Measurements from ENCODE around the gene SCART1. TPM values are rescaled to one million over a fixed set of nuclear protein-coding genes. Genes with fewer than 3 reads are reported as not detected.

The SCART1 gene
- total and polyA plus RNA-seq, 7 experiments from 2014 or later = 0.03 to 8.6 (median 4.4) TPM; not detected in 1

- no peak overlapping the region for H3K27ac Mint-ChIP-seq
- ATAC-seq (no peak), DNase-seq (no peak)
- H3K27me3 ChIP-seq (ENCODE audit: control insufficient read depth in 2 of 2, insufficient read depth in 2 of 2, low read length in 2 of 2) = no peaks in the 10 kb centered on the region
- ChIA-PET CTCF (no interaction called here), POLR2A (no interaction called here)
- H3K4me3 Mint-ChIP-seq = no peak overlapping the region
- no peaks in the 10 kb centered on the region for H3K36me3 ChIP-seq (ENCODE audit: control insufficient read depth in 2 of 3, insufficient read depth in 3 of 3, low read length in 3 of 3)
- H3K27me3 Mint-ChIP-seq = peaks cover 0 to 11% (median 4%) of the 10 kb centered on the region in 5 donors
- intact Hi-C loops (cut with micrococcal nuclease) = no loop called here
- peaks cover 4 to 36% (median 5%) of the 10 kb centered on the region in 3 experiments for H3K9me3 ChIP-seq (ENCODE audit: control insufficient read depth in 2 of 3, low read length in 3 of 3)
- H3K4me1 Mint-ChIP-seq = peaks cover 0 to 15% (median 8%) of the 10 kb centered on the region in 7 donors
- no peak overlapping the region for H3K27ac ChIP-seq (ENCODE audit: low read depth, low read length)
- no peak overlapping the region for H3K4me3 ChIP-seq (ENCODE audit: low read length)
- peaks cover 12 to 41% (median 30%) of the 10 kb centered on the region in 11 donors for H3K9me3 Mint-ChIP-seq
- peaks cover 0 to 9% of the 10 kb centered on the region in 2 donors for H3K4me1 ChIP-seq (ENCODE audit: control insufficient read depth in 2 of 2, insufficient read depth in 2 of 2, low read length in 2 of 2)
- peaks cover 11 to 22% (median 20%) of the 10 kb centered on the region in 5 donors for H3K36me3 Mint-ChIP-seq
Measured at GRCh38 chr10:133446979-133447378, 6.8 kb upstream of the SCART1 start.

GRCh38 chr10:133448120-133448519 is 5.6 kb upstream of the SCART1 start:
- Histone ChIP-seq H3K36me3 (ENCODE audit: control insufficient read depth in 2 of 3, insufficient read depth in 3 of 3, low read length in 3 of 3) (no peaks in the 10 kb centered on the region), H3K9me3 (ENCODE audit: control insufficient read depth in 2 of 3, low read length in 3 of 3) (peaks cover 4 to 36% (median 5%) of the 10 kb centered on the region in 3 experiments), H3K4me3 (ENCODE audit: low read length) (no peak overlapping the region), H3K27me3 (ENCODE audit: control insufficient read depth in 2 of 2, insufficient read depth in 2 of 2, low read length in 2 of 2) (no peaks in the 10 kb centered on the region), H3K4me1 (ENCODE audit: control insufficient read depth in 2 of 2, insufficient read depth in 2 of 2, low read length in 2 of 2) (peaks cover 0 to under 1% of the 10 kb centered on the region in 2 donors), H3K27ac (ENCODE audit: low read depth, low read length) (no peak overlapping the region)
- POLR2A ChIA-PET = no interaction called here
- Mint-ChIP-seq H3K27me3 (peaks cover 0 to 11% (median 0%) of the 10 kb centered on the region in 5 donors), H3K4me3 (no peak overlapping the region), H3K36me3 (peaks cover 9 to 22% (median 19%) of the 10 kb centered on the region in 5 donors), H3K4me1 (peaks cover 0 to 5% (median under 1%) of the 10 kb centered on the region in 7 donors), H3K27ac (no peak overlapping the region), H3K9me3 (peaks cover 12 to 41% (median 30%) of the 10 kb centered on the region in 11 donors)
- intact Hi-C loops (cut with micrococcal nuclease) = no loop called here
- DNase-seq (no peak), ATAC-seq (no peak)
- CTCF ChIA-PET = no interaction called here

GRCh38 chr10:133451346-133451745 is 2.4 kb upstream of the SCART1 start:
- Mint-ChIP-seq H3K4me3 (no peak overlapping the region), H3K27ac (no peak overlapping the region), H3K4me1 (peaks cover 0 to 5% (median 0%) of the 10 kb centered on the region in 7 donors), H3K36me3 (peaks cover 6 to 22% (median 19%) of the 10 kb centered on the region in 5 donors), H3K27me3 (peaks cover 0 to 11% (median 0%) of the 10 kb centered on the region in 5 donors), H3K9me3 (peaks cover 12 to 32% (median 27%) of the 10 kb centered on the region in 11 donors)
- peaks cover 4 to 28% (median 5%) of the 10 kb centered on the region in 3 experiments for H3K9me3 ChIP-seq (ENCODE audit: control insufficient read depth in 2 of 3, low read length in 3 of 3)
- H3K36me3 ChIP-seq (ENCODE audit: control insufficient read depth in 2 of 3, insufficient read depth in 3 of 3, low read length in 3 of 3) = no peaks in the 10 kb centered on the region
- intact Hi-C loops (cut with micrococcal nuclease) = loop anchor here (5.0 to 10.0 kb wide), 2 partner anchors 124 to 887 kb away; no protein-coding TSS in a partner anchor
- CTCF ChIA-PET = no interaction called here
- POLR2A ChIA-PET = no interaction called here
- H3K4me1 ChIP-seq (ENCODE audit: control insufficient read depth in 2 of 2, insufficient read depth in 2 of 2, low read length in 2 of 2) = no peaks in the 10 kb centered on the region
- DNase-seq (no peak), ATAC-seq (no peak)
- no peak overlapping the region for H3K27ac ChIP-seq (ENCODE audit: low read depth, low read length)
- H3K27me3 ChIP-seq (ENCODE audit: control insufficient read depth in 2 of 2, insufficient read depth in 2 of 2, low read length in 2 of 2) = no peaks in the 10 kb centered on the region
- H3K4me3 ChIP-seq (ENCODE audit: low read length) = no peak overlapping the region

GRCh38 chr10:133452453-133452852 is 1.3 kb upstream of the SCART1 start:
- intact Hi-C loops (cut with micrococcal nuclease) = loop anchor here (5.0 to 10.0 kb wide), 2 partner anchors 125 to 888 kb away; no protein-coding TSS in a partner anchor
- Histone ChIP-seq H3K9me3 (ENCODE audit: control insufficient read depth in 2 of 3, low read length in 3 of 3) (peaks cover 2 to 17% (median 5%) of the 10 kb centered on the region in 3 experiments), H3K27me3 (ENCODE audit: control insufficient read depth in 2 of 2, insufficient read depth in 2 of 2, low read length in 2 of 2) (no peaks in the 10 kb centered on the region), H3K36me3 (ENCODE audit: control insufficient read depth in 2 of 3, insufficient read depth in 3 of 3, low read length in 3 of 3) (no peaks in the 10 kb centered on the region), H3K4me1 (ENCODE audit: control insufficient read depth in 2 of 2, insufficient read depth in 2 of 2, low read length in 2 of 2) (no peaks in the 10 kb centered on the region), H3K4me3 (ENCODE audit: low read length) (no peak overlapping the region), H3K27ac (ENCODE audit: low read depth, low read length) (no peak overlapping the region)
- DNase-seq (no peak), ATAC-seq (no peak)
- Mint-ChIP-seq H3K36me3 (peaks cover 2 to 16% (median 12%) of the 10 kb centered on the region in 5 donors), H3K9me3 (peaks cover 6 to 22% (median 19%) of the 10 kb centered on the region in 11 donors), H3K4me1 (peaks cover 0 to 4% (median 0%) of the 10 kb centered on the region in 7 donors), H3K4me3 (no peak overlapping the region), H3K27ac (no peak overlapping the region), H3K27me3 (peaks cover 0 to 4% (median 0%) of the 10 kb centered on the region in 5 donors)
- POLR2A ChIA-PET = no interaction called here
- CTCF ChIA-PET = no interaction called here

- intact Hi-C loops (cut with micrococcal nuclease) = loop anchor here (5.0 to 10.0 kb wide), 2 partner anchors 127 to 890 kb away; no protein-coding TSS in a partner anchor
- Histone ChIP-seq H3K27me3 (ENCODE audit: control insufficient read depth in 2 of 2, insufficient read depth in 2 of 2, low read length in 2 of 2) (no peaks in the 10 kb centered on the region), H3K36me3 (ENCODE audit: control insufficient read depth in 2 of 3, insufficient read depth in 3 of 3, low read length in 3 of 3) (no peaks in the 10 kb centered on the region), H3K4me1 (ENCODE audit: control insufficient read depth in 2 of 2, insufficient read depth in 2 of 2, low read length in 2 of 2) (no peaks in the 10 kb centered on the region), H3K27ac (ENCODE audit: low read depth, low read length) (no peak overlapping the region), H3K9me3 (ENCODE audit: control insufficient read depth in 2 of 3, low read length in 3 of 3) (no peaks in the 10 kb centered on the region), H3K4me3 (ENCODE audit: low read length) (no peak overlapping the region)
- ATAC-seq (no peak), DNase-seq (no peak)
- ChIA-PET POLR2A (no interaction called here), CTCF (no interaction called here)
- Mint-ChIP-seq H3K27ac (no peak overlapping the region), H3K27me3 (no peaks in the 10 kb centered on the region), H3K36me3 (peaks cover 0 to 4% (median 0%) of the 10 kb centered on the region in 5 donors), H3K4me3 (no peak overlapping the region), H3K9me3 (peaks cover 2 to 4% (median 2%) of the 10 kb centered on the region in 11 donors), H3K4me1 (peaks cover 0 to 4% (median 0%) of the 10 kb centered on the region in 7 donors)
Measured at GRCh38 chr10:133454204-133454893, 604 bp downstream of the SCART1 start.

DNA sequence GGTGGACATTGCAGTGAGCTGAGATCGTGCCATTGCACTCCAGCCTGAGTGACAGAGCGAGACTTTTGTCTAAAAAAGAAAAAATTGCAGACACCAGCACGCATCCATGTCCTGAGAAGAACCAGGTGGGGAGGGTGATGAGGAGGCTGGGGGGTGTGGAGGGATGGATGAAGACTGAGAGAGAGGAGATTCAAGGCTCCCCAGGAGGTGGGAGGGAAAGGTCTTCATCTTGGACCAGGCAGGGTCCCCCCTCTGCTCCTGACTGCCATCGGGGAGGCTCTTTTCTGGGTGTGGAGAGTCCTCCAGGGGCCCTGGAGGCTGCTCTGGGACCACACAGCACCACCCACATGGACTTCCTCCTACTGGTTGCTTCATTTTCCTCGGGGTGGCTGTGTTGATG is 1.5 kb downstream of the SCART1 start:
- no peak overlapping the region for H3K4me3 ChIP-seq (ENCODE audit: low read length)
- H3K9me3 ChIP-seq (ENCODE audit: control insufficient read depth in 2 of 3, low read length in 3 of 3) = no peaks in the 10 kb centered on the region
- ATAC-seq (no peak), DNase-seq (no peak)
- CTCF ChIA-PET = no interaction called here
- H3K4me1 Mint-ChIP-seq = peaks cover 0 to 4% (median 0%) of the 10 kb centered on the region in 7 donors
- intact Hi-C loops (cut with micrococcal nuclease) = loop anchor here in 1 of 2 donors (10.0 kb wide), 1 partner anchor 890 kb away; no protein-coding TSS in a partner anchor
- no peaks in the 10 kb centered on the region for H3K27me3 Mint-ChIP-seq
- H3K9me3 Mint-ChIP-seq = peaks cover 0 to 2% (median 0%) of the 10 kb centered on the region in 11 donors
- no peaks in the 10 kb centered on the region for H3K36me3 ChIP-seq (ENCODE audit: control insufficient read depth in 2 of 3, insufficient read depth in 3 of 3, low read length in 3 of 3)
- no peak overlapping the region for H3K27ac ChIP-seq (ENCODE audit: low read depth, low read length)
- POLR2A ChIA-PET = no interaction called here
- H3K27me3 ChIP-seq (ENCODE audit: control insufficient read depth in 2 of 2, insufficient read depth in 2 of 2, low read length in 2 of 2) = no peaks in the 10 kb centered on the region
- no peak overlapping the region for H3K4me3 Mint-ChIP-seq
- H3K4me1 ChIP-seq (ENCODE audit: control insufficient read depth in 2 of 2, insufficient read depth in 2 of 2, low read length in 2 of 2) = no peaks in the 10 kb centered on the region
- peaks cover 0 to 4% (median 0%) of the 10 kb centered on the region in 5 donors for H3K36me3 Mint-ChIP-seq
- H3K27ac Mint-ChIP-seq = no peak overlapping the region

Measured in naive thymus-derived CD4-positive, alpha-beta T cell (primary cell).